HL-60 (cell line): ENCODE measurements around the gene MGAT5B.

Experiments
- POLR2AphosphoS5 ChIP-seq: IDR thresholded peaks from 2 replicates; pipeline ENCODE4 v1.6.1; 2012; ENCODE audit warnings: low read depth
- SPI1 ChIP-seq: IDR thresholded peaks from 2 replicates; pipeline ENCODE4 v1.6.1; 2012; ENCODE audit warnings: low read depth, mild to moderate bottlenecking, borderline replicate concordance
- TF ChIP-seq, protein P1 (sequence below): IDR thresholded peaks from one replicate; pipeline ENCODE4 v1.5.1; 2011; ENCODE audit warnings: low read length, control low read depth, inconsistent platforms; ENCODE audit not compliant: insufficient read depth
- TF ChIP-seq, protein P2 (sequence below): IDR thresholded peaks from 2 replicates; pipeline ENCODE4 v1.6.1; 2012; ENCODE audit warnings: low read depth; ENCODE audit not compliant: insufficient replicate concordance

DNA sequence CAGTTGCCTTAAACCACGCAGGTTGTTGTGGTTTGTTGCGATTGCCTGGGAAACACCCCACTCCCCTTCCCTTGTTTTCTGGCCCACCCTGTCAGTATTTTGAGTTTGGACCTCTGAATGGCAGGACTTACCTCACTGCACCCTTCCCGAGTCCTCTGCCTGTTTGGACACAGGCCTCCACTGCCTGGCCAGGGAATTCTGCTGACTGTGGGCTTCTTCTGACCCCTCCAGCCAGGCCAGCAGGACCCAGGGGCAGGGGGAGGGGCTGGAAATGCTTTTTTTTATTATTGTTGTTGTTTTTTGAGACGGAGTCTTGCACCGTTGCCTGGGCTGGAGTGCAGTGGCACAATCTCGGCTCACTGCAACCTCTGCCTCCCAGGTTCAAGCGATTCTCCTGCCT is 4.2 kb upstream of the MGAT5B start:
- TF ChIP-seq, protein P1, sequence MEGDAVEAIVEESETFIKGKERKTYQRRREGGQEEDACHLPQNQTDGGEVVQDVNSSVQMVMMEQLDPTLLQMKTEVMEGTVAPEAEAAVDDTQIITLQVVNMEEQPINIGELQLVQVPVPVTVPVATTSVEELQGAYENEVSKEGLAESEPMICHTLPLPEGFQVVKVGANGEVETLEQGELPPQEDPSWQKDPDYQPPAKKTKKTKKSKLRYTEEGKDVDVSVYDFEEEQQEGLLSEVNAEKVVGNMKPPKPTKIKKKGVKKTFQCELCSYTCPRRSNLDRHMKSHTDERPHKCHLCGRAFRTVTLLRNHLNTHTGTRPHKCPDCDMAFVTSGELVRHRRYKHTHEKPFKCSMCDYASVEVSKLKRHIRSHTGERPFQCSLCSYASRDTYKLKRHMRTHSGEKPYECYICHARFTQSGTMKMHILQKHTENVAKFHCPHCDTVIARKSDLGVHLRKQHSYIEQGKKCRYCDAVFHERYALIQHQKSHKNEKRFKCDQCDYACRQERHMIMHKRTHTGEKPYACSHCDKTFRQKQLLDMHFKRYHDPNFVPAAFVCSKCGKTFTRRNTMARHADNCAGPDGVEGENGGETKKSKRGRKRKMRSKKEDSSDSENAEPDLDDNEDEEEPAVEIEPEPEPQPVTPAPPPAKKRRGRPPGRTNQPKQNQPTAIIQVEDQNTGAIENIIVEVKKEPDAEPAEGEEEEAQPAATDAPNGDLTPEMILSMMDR = no peak
- TF ChIP-seq POLR2AphosphoS5 = no peak
- TF ChIP-seq, protein P2, sequence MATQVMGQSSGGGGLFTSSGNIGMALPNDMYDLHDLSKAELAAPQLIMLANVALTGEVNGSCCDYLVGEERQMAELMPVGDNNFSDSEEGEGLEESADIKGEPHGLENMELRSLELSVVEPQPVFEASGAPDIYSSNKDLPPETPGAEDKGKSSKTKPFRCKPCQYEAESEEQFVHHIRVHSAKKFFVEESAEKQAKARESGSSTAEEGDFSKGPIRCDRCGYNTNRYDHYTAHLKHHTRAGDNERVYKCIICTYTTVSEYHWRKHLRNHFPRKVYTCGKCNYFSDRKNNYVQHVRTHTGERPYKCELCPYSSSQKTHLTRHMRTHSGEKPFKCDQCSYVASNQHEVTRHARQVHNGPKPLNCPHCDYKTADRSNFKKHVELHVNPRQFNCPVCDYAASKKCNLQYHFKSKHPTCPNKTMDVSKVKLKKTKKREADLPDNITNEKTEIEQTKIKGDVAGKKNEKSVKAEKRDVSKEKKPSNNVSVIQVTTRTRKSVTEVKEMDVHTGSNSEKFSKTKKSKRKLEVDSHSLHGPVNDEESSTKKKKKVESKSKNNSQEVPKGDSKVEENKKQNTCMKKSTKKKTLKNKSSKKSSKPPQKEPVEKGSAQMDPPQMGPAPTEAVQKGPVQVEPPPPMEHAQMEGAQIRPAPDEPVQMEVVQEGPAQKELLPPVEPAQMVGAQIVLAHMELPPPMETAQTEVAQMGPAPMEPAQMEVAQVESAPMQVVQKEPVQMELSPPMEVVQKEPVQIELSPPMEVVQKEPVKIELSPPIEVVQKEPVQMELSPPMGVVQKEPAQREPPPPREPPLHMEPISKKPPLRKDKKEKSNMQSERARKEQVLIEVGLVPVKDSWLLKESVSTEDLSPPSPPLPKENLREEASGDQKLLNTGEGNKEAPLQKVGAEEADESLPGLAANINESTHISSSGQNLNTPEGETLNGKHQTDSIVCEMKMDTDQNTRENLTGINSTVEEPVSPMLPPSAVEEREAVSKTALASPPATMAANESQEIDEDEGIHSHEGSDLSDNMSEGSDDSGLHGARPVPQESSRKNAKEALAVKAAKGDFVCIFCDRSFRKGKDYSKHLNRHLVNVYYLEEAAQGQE = no peak
- TF ChIP-seq SPI1 = no peak
